ENCODE results near the gene B3GAT2.
"Not testable (repeated sequence)": the region's sequence is repeated elsewhere in the genome, so short reads cannot be mapped to it uniquely, and the experiment has no call there.

The B3GAT2 gene

GRCh38 chr6:70956451-70957283 lies at the start of gene B3GAT2:
B3GAT2 (minus strand) TSS chr6:70957060; CDS start chr6:70956429, 631 bp downstream.
- DNase-seq (ENCODE audit: low read depth): no peak

- no peak for DNase-seq (ENCODE audit: low read depth)
These were observed 41.3 kb upstream of the B3GAT2 start for GRCh38 chr6:70998148-70998547.

DNA sequence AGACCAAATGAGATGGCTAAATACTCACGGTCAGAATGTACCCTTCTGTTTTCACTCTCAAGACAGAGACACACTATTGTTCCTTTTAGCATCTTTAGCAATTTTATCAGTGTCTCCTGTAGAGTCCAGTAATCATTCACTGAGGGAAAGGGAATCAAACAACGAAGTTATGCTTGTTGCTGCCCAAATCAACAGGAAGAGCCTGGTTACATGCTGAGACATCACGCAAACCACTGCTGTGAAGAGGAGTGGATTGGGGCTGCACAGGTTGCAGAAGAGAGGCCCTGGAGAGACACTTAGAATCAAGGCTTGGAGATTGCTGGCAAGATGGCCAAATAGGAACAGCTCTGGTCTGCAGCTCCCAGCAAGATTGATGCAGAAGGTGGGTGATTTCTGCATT lies 40.5 kb upstream of the B3GAT2 start:
- DNase-seq (ENCODE audit: low read depth): no peak

- DNase-seq (ENCODE audit: low read depth): no peak
These were observed 39.2 kb upstream of the B3GAT2 start for GRCh38 chr6:70996106-70996505.

DNA sequence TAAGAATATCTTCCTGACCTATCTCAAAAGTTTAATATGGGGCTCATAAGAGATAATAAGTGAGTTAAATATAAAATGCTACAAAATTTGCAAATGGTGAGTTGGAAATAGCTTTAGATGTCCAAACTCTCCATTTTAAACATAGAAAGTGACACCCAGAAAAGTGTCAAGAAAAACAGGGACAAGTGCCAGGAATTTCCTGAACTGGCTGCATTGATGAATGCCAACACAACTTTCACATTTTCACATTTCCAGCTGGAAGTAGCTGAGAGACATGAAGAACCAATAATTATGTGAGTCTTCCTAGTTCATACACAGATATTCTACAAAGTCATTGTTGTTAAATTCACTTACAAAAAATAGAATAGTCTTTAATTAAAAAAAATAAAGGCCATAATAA lies 38.6 kb upstream of the B3GAT2 start:
- DNase-seq (ENCODE audit: low read depth): no peak

DNA sequence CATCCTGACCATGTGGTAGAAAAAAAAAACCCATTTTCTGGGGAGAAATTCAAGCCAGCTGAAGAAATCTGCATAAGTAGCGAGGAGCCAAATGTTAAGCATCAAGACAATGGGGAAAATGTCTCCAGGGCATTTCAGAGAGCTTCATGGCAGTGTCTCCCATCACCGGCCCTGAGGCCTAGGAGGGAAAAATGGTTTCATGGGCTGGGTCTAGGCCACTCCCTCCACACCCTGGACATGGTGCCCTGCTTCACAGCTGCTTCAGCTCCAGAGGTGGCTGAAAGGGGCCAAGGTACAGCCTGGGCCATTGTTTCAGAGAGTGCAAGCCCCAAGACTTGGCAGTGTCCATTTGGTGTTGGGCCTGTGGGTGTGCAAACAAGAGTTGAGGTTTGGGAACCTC lies 34.4 kb upstream of the B3GAT2 start:
- DNase-seq (ENCODE audit: low read depth): no peak

GRCh38 chr6:70985156-70985555 lies 28.3 kb upstream of the B3GAT2 start:
- DNase-seq (ENCODE audit: low read depth): no peak

- no peak for DNase-seq (ENCODE audit: low read depth)
These were observed 25.9 kb upstream of the B3GAT2 start for GRCh38 chr6:70982747-70983146.

DNA sequence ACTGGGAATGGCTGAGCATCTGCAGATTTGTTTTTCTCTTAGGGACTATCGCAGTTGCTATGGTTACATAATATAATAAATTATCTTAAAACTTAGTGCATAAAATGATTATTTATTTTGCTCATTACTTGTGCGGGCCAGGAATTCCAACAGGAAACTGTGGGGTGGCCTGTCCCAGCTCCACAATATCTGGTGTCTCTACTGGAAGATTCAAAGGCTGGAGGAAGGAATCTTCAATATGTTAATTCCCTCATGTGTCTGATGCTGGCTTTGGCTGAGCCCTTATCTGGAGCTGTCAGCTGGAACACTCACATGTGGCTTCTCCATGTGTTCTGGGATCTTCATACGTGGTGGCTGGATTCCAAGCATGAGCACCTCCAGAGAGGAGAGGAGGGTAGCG lies 23.9 kb upstream of the B3GAT2 start:
- no peak for DNase-seq (ENCODE audit: low read depth)

- DNase-seq (ENCODE audit: low read depth): no peak
These were observed 16.7 kb upstream of the B3GAT2 start for GRCh38 chr6:70973604-70974003.

- no peak for DNase-seq (ENCODE audit: low read depth)
These were observed 10.2 kb upstream of the B3GAT2 start for GRCh38 chr6:70967049-70967448.

DNA sequence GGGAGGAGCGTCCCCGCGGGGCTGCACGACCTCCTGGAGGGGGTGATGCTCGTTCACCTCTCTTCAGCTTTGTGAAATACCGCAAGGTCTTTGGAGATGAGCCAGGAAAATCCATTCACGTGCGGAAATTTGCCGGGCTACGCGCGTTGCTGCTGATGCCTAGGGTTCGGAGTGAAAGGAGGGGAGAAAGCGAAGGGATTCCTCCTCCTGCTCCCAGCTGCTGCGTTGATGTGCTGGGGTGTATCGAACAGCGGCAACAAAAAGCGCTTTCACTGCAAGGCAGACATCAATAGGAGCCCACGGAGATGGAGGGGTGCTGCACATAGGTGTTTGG lies 391 bp upstream of the B3GAT2 start:
- DNase-seq (ENCODE audit: low read depth): no peak

DNA sequence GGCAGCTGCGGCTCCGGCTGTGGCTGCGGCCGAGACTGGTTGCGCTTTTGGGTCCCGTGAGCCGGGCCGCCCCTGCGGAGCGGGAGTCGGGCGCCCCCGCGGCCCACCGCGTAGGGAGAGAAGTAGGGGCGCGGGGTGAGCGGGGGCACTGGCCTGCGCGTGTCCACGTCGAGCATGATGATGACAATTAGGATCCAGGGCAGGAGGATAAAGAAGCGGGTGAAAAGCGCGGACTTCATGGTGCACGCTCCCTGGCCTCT lies 739 bp downstream of the B3GAT2 start:
- DNase-seq (ENCODE audit: low read depth): no peak

DNA sequence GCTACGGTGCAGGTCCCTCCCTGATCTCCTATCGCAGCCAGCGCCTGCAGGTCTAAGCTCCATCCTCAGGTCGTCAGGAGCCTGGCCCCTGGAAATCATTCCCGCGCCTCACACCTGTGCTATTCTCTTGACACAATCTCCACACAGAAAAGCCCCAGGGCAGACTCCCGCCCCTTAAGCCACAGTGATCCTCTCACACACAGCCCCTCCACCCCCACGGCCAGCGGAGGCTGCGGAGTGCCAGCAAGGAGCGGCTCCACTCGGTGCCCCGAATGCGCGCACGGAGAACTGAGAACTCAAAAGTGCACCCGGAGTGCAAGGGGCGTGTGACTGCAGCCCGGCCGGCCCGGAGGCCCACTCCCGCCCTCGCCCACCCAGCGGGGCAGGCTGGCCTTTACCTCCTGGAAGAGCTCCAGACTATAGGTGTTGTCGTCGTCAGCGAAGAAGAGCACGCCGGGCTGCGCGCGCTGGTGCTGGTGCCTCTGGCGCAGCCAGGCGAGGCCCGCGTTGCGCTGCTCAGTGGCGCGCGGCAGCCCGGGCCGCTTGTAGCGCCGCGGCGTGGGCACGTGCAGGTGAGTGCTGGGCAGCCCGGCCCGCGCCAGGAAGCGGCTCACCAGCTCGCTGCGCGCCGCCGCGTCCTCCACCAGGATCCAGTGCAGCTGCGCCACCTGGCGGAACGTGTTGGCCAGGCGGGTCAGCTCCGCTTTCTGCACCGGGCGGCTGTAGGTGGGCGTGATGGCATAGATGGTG lies 1.2 kb downstream of the B3GAT2 start:
- DNase-seq (ENCODE audit: low read depth): peak; percentile 34

- DNase-seq (ENCODE audit: low read depth): no peak
These were observed 2.1 kb downstream of the B3GAT2 start for GRCh38 chr6:70954750-70955149.

- DNase-seq (ENCODE audit: low read depth): no peak
These were observed 2.7 kb downstream of the B3GAT2 start for GRCh38 chr6:70954176-70954575.

- DNase-seq (ENCODE audit: low read depth): no peak
These were observed 4.2 kb downstream of the B3GAT2 start for GRCh38 chr6:70952608-70953165.

GRCh38 chr6:70944321-70944720 lies 12.5 kb downstream of the B3GAT2 start:
- not testable (repeated sequence) for DNase-seq (ENCODE audit: low read depth)

- no peak for DNase-seq (ENCODE audit: low read depth)
These were observed 23.0 kb downstream of the B3GAT2 start for GRCh38 chr6:70933853-70934252.

- no peak for DNase-seq (ENCODE audit: low read depth)
These were observed 51.1 kb downstream of the B3GAT2 start for GRCh38 chr6:70905742-70906141.

DNA sequence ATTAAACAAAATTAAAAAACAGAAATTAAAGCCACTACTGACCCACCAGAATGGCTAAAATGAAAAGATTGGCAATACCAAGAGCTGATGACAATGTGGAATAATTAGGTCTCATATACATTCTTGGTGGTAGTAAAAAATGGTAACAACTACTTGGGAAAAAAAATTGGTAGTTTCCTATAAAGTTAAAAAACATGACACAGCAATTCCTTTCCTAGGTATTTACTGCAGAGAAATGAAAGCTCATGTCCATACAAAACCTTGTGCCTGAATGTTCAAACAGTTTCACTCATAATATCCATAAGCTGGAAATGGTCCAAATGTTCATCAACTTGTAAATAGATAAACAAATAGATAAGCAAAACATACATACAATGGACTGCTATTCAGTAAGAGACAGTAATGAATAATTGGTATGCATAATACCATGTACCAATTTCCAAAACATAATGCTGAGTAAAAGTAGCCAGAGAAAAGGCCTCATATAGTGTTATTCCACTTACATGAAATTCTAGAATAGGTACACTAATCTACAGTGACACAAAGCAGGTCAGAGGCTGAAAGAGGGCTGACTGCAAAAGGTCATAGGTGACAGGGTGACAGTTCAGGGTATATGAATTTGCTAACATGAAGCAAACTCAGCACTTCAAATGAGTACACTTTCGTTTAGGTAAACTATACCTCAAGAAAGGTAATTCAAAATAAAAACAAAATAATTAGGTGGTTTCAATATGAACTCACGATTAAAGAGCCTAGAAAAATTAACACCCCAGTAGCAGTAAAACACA lies 53.0 kb downstream of the B3GAT2 start:
- no peak for DNase-seq (ENCODE audit: low read depth)

DNA sequence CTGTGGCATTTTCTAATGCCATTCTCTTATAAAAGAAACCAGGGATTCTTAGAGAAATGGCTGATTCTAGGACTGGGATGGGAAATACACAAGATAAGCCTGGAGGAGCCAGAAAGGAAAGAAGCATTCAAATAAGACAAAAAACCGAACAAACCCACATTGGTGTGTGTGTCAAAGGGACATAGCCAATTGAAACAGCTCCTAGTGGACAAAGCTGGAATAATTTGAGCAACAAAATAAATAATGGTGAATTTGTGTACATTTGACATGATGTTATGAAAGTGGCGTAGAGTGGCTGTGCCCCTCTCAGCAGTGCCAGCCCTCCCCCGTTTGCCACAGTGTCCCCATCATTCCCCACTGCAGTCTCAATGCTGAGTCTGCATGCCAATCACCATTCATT lies 55.5 kb downstream of the B3GAT2 start:
- no peak for DNase-seq (ENCODE audit: low read depth)

DNA sequence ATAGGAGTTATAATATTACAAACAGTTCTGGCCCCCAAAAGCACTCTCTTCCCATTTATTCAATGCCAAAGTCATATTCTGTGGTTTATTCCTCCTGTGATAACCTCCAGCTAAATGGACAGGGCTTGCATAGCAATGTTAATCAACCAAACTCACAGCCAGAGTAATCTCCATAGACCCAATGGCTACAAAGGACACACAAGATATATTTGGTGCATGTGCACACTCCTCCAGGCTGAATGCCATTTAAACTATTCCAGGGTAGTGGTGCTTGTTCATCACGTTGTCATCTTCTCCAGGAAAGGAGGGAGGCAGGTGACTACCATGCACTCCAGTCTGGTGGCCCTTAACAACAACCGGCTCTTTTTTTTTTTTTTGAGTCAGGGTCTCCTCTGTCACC lies 56.8 kb downstream of the B3GAT2 start:
- no peak for DNase-seq (ENCODE audit: low read depth)
